ENCODE results near the gene CRACDL.
"Not testable (repeated sequence)": the region's sequence is repeated elsewhere in the genome, so short reads cannot be mapped to it uniquely, and the experiment has no call there.

CRACDL gene

GRCh38 chr2:98757904-98758421 lies 178.1 kb downstream of the CRACDL start:
- TF ChIP-seq CTCF (IDR thresholded peaks at IDR 0.05; ENCODE audit: low read depth, low read length), result no peak
- H3K4me3 ChIP-seq (ENCODE audit: low read depth, low read length), result no peak overlapping the region

GRCh38 chr2:98753801-98754200 lies 182.2 kb downstream of the CRACDL start:
- no peak for TF ChIP-seq CTCF (IDR thresholded peaks at IDR 0.05; ENCODE audit: low read depth, low read length)
- no peak overlapping the region for H3K4me3 ChIP-seq (ENCODE audit: low read depth, low read length)

- H3K4me3 ChIP-seq (ENCODE audit: low read depth, low read length), result not testable (repeated sequence)
These were observed 183.3 kb downstream of the CRACDL start for GRCh38 chr2:98752711-98753110.

- TF ChIP-seq CTCF (IDR thresholded peaks at IDR 0.05; ENCODE audit: low read depth, low read length), result no peak
- no peak overlapping the region for H3K4me3 ChIP-seq (ENCODE audit: low read depth, low read length)
These were observed 184.3 kb downstream of the CRACDL start for GRCh38 chr2:98751748-98752147.

- no peak for TF ChIP-seq CTCF (IDR thresholded peaks at IDR 0.05; ENCODE audit: low read depth, low read length)
- no peak overlapping the region for H3K4me3 ChIP-seq (ENCODE audit: low read depth, low read length)
These were observed 185.3 kb downstream of the CRACDL start for GRCh38 chr2:98750593-98751282.

GRCh38 chr2:98749066-98749450 lies 187.0 kb downstream of the CRACDL start:
- H3K4me3 ChIP-seq (ENCODE audit: low read depth, low read length), result no peak overlapping the region
- no peak for TF ChIP-seq CTCF (IDR thresholded peaks at IDR 0.05; ENCODE audit: low read depth, low read length)

GRCh38 chr2:98748292-98749065 lies 187.5 kb downstream of the CRACDL start:
- no peak overlapping the region for H3K4me3 ChIP-seq (ENCODE audit: low read depth, low read length)
- TF ChIP-seq CTCF (IDR thresholded peaks at IDR 0.05; ENCODE audit: low read depth, low read length), result no peak
